ENCODE data around the gene NME4.

DNA sequence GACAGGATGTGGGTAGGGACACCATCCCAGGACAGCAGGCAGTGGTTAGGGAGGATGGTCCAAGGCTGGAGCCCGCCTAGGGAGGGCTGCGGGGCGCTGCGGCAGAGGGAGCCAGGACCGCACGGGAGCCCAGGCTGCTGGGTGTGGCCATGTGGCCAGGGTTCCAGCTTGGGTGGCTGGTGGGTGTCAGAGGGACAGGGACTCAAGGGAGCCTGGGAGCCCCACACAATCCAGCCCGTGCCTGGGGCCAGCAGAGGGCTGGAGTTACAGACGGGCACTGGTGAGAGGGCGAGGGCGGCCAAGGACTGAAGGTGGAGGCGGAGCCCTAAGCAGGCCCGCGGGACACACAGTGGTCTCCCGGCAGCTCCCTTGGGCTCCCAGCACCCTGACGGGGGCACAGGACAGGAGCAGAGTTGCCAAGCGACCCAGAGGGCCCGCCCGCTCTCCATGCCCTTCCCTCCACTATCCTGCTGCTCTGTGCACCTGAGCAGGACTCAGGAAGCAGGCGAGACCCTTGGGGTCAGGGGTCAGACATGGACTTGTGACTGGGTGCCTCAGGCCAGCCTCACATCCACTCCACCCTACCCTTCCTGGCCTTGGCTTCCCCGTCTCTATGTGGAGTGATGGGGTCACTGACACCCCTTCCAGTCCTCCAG, 33.8 kb upstream of the NME4 start:
- TF ChIP-seq, protein P1, sequence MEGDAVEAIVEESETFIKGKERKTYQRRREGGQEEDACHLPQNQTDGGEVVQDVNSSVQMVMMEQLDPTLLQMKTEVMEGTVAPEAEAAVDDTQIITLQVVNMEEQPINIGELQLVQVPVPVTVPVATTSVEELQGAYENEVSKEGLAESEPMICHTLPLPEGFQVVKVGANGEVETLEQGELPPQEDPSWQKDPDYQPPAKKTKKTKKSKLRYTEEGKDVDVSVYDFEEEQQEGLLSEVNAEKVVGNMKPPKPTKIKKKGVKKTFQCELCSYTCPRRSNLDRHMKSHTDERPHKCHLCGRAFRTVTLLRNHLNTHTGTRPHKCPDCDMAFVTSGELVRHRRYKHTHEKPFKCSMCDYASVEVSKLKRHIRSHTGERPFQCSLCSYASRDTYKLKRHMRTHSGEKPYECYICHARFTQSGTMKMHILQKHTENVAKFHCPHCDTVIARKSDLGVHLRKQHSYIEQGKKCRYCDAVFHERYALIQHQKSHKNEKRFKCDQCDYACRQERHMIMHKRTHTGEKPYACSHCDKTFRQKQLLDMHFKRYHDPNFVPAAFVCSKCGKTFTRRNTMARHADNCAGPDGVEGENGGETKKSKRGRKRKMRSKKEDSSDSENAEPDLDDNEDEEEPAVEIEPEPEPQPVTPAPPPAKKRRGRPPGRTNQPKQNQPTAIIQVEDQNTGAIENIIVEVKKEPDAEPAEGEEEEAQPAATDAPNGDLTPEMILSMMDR (IDR thresholded peaks at IDR 0.05) = no peak
- TF ChIP-seq POLR2A (IDR thresholded peaks at IDR 0.05) = no peak
